OCI-LY1 (cell line): ENCODE measurements around the gene FBXO34.

Experiments used
- EZH2 ChIP-seq: fragments of 200-600 bp; sonication (generic), shearing (Covaris generic); IDR thresholded peaks from 2 replicates; pipeline ENCODE4 v1.8.0; 2017; ENCODE audit warnings: borderline replicate concordance, mixed run types, mild to moderate bottlenecking, antibody characterized with exemption, low read length, moderate library complexity, mixed read lengths
- TF ChIP-seq, protein P1 (sequence below): fragments of 200-600 bp; sonication (generic), shearing (Covaris generic); IDR thresholded peaks from 2 replicates; pipeline ENCODE4 v1.5.1; 2017; ENCODE audit warnings: mild to moderate bottlenecking, antibody characterized with exemption, low read length, moderate library complexity, mixed read lengths

DNA sequence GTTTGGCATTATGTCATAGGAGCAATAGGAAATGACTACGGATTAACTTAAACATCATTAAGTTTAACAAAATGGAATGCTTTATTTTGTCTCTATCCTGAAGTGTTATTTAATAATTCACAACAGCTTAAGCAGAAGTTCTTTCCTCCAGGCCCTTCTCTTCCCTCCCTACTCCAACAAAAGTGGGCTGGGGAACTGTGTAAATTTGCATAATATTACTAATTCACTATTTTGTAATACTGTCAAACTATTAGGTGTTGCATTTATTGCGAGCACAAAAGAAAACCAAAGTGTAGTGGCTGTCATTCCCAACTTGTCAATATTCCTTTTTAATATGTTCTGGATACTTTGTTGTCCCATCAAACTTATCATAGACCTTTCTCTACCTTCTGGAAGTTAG, 70.6 kb downstream of the FBXO34 start:
- TF ChIP-seq, protein P1, sequence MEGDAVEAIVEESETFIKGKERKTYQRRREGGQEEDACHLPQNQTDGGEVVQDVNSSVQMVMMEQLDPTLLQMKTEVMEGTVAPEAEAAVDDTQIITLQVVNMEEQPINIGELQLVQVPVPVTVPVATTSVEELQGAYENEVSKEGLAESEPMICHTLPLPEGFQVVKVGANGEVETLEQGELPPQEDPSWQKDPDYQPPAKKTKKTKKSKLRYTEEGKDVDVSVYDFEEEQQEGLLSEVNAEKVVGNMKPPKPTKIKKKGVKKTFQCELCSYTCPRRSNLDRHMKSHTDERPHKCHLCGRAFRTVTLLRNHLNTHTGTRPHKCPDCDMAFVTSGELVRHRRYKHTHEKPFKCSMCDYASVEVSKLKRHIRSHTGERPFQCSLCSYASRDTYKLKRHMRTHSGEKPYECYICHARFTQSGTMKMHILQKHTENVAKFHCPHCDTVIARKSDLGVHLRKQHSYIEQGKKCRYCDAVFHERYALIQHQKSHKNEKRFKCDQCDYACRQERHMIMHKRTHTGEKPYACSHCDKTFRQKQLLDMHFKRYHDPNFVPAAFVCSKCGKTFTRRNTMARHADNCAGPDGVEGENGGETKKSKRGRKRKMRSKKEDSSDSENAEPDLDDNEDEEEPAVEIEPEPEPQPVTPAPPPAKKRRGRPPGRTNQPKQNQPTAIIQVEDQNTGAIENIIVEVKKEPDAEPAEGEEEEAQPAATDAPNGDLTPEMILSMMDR, result no peak
- no peak for TF ChIP-seq EZH2
